Neural progenitor cell (in vitro differentiated cells): ENCODE data around the gene LPA.
"Not testable (repeated sequence)": the region's sequence is repeated elsewhere in the genome, so short reads cannot be mapped to it uniquely, and the experiment has no call there.

ENCODE experiments used
- CTCF ChIP-seq: fragments of 200-600 bp; sonication (generic); IDR thresholded peaks from 2 replicates; pipeline ENCODE4 v1.5.1; 2017; ENCODE audit warnings: antibody characterized with exemption, mild to moderate bottlenecking
- EZH2 ChIP-seq: fragments of 200-600 bp; sonication (generic); IDR thresholded peaks from 2 replicates; pipeline ENCODE4 v1.6.1; 2017; ENCODE audit warnings: antibody characterized with exemption, mild to moderate bottlenecking, moderate library complexity
- EZH2phosphoT487 ChIP-seq: fragments of 200-600 bp; sonication (generic); IDR thresholded peaks from 2 replicates; pipeline ENCODE4 v1.6.1; 2017; ENCODE audit warnings: antibody characterized with exemption

GRCh38 chr6:160676418-160676817, 12.3 kb upstream of the LPA start:
- TF ChIP-seq CTCF, EZH2, EZH2phosphoT487: not testable (repeated sequence)
